Astrocyte of the spinal cord (primary cell): Measurements from ENCODE around the gene CTSV.
"Not testable (repeated sequence)": the region's sequence is repeated elsewhere in the genome, so short reads cannot be mapped to it uniquely, and the experiment has no call there.

Source experiments
- DNase-seq: peaks from one replicate; pipeline ENCODE4 v3.0.0; 2011; ENCODE audit warnings: low read depth, low spot score
- H3K4me3 ChIP-seq: 2 replicates; pipeline ENCODE4 v1.5.1; 2011; ENCODE audit warnings: low read depth, mild to moderate bottlenecking, low read length, moderate library complexity
- CTCF ChIP-seq: IDR thresholded peaks from 2 replicates; pipeline ENCODE4 v1.5.1; 2012; ENCODE audit warnings: low read depth, mild to moderate bottlenecking, low read length, inconsistent platforms
- in situ Hi-C: cut with HindIII; loops from 2 replicates; pipeline ENCODE4 v1.10.0; 2017; ENCODE audit warnings: low sequenced_read_pairs

The CTSV gene

DNA sequence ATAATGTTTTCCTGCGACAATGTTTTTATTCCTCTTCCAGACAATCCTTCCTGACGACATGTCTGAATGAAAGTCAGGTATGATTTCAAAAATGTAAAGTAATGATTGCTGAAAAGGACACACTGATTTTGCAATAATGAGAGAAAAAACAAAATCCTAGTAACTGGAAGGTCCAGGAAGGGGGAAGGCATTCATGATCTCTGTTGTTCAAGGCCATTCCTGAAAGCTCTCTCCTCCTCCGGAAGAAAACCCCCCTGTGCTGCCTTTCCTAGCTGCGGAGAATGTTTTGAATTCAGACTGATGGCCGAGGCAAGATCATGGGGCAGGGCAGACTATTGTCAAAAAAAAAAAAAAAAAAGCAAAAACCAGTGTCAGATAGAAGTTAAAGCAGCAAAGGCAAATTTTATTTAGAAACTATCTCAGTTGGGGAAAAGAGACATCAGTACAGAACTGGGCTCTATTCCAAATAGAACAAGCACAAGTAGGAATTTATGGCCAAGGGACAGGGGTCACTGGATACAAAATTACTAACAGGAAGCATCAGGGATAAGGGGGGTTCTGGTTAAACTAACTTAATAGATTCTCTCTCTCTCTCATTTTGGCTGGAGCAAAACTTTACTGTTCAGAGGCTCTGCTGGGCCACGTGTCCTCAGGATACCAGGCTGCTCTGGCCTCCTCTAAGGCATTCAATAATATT is 36.5 kb upstream of the CTSV start:
- H3K4me3 ChIP-seq: no peak overlapping the region
- DNase-seq: no peak
- no peak for TF ChIP-seq CTCF
- in situ Hi-C loops: no loop called here

- DNase-seq: no peak
- TF ChIP-seq CTCF: no peak
- in situ Hi-C loops: no loop called here
- no peak overlapping the region for H3K4me3 ChIP-seq
These were observed 34.6 kb upstream of the CTSV start for GRCh38 chr9:97073506-97073905.

GRCh38 chr9:97072285-97072776 is 33.4 kb upstream of the CTSV start:
- no peak for DNase-seq
- no peak overlapping the region for H3K4me3 ChIP-seq
- in situ Hi-C loops: no loop called here
- no peak for TF ChIP-seq CTCF

DNA sequence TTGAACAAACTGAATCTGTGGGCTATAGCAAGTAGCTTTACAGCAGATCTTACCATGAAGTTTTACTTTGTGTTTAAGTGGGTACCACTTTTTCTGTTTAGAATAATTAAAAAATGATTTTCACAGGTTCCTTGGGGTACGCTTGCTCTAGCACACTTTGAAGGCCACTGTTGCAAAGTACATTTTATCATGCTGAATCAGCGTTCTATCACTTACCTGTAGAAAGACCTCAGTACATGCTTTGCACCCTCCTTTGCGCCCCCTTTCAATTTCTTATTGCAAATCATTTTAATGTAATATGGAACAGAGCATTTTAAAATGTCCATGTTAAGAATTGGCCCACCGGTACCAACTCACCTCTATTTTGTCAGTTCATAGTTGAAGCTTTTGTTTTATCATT is 31.4 kb upstream of the CTSV start:
- in situ Hi-C loops, DNase-seq, H3K4me3 ChIP-seq: not testable (repeated sequence)

- in situ Hi-C loops: no loop called here
- DNase-seq: no peak
- TF ChIP-seq CTCF: no peak
- H3K4me3 ChIP-seq: no peak overlapping the region
These were observed 28.5 kb upstream of the CTSV start for GRCh38 chr9:97067490-97067889.

GRCh38 chr9:97064176-97064575 is 25.2 kb upstream of the CTSV start:
- H3K4me3 ChIP-seq: no peak overlapping the region
- TF ChIP-seq CTCF: no peak
- in situ Hi-C loops: no loop called here
- no peak for DNase-seq

- H3K4me3 ChIP-seq: no peak overlapping the region
- in situ Hi-C loops: no loop called here
- no peak for TF ChIP-seq CTCF
These were observed 21.9 kb upstream of the CTSV start for GRCh38 chr9:97060796-97061195.

More at GRCh38 chr9:97060796-97061195, 21.9 kb upstream of the CTSV start:
- no peak for DNase-seq
